ENCODE data around the gene RLF.

DNA sequence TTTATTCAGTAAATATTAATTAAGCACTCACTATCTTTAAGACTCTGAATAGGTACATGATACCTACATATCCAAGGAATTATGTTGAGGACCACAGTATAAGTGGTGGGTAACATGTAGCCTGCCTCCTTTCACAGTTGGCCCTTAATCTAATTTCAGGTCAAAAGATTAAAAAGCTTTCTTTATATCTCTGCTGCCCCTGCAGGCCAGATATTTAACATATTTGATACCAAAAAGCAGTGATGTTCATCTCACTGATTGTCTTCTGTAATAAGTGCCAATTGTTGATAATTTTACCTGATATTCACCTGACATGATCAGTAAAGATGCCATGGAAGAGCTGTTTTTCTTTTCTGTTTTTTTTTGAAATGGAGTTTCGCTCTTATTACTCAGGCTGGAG lies 36.5 kb downstream of the RLF start:
- TF ChIP-seq, protein P1, sequence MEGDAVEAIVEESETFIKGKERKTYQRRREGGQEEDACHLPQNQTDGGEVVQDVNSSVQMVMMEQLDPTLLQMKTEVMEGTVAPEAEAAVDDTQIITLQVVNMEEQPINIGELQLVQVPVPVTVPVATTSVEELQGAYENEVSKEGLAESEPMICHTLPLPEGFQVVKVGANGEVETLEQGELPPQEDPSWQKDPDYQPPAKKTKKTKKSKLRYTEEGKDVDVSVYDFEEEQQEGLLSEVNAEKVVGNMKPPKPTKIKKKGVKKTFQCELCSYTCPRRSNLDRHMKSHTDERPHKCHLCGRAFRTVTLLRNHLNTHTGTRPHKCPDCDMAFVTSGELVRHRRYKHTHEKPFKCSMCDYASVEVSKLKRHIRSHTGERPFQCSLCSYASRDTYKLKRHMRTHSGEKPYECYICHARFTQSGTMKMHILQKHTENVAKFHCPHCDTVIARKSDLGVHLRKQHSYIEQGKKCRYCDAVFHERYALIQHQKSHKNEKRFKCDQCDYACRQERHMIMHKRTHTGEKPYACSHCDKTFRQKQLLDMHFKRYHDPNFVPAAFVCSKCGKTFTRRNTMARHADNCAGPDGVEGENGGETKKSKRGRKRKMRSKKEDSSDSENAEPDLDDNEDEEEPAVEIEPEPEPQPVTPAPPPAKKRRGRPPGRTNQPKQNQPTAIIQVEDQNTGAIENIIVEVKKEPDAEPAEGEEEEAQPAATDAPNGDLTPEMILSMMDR (IDR thresholded peaks at IDR 0.05): peak; percentile 54
- TF ChIP-seq EZH2 (IDR thresholded peaks at IDR 0.05; ENCODE audit: borderline replicate concordance, insufficient read depth, low read depth, low read length, poor library complexity, severe bottlenecking): no peak

Data from B cell (primary cell).